Measurements from ENCODE around the gene ZMIZ2.
A peak's percentile ranks its signal among the peaks of the same experiment; 100 is the strongest.
"Not testable (repeated sequence)": the region's sequence is repeated elsewhere in the genome, so short reads cannot be mapped to it uniquely, and the experiment has no call there.

Gene ZMIZ2

GRCh38 chr7:44748045-44748947 is at the start of gene ZMIZ2:
ZMIZ2 (plus strand) TSS chr7:44748847; CDS start chr7:44756250, 7,403 bp downstream.
- DNase-seq: peak; percentile 66

GRCh38 chr7:44699598-44699997 is 49.0 kb upstream of the ZMIZ2 start:
- DNase-seq: not testable (repeated sequence)

DNA sequence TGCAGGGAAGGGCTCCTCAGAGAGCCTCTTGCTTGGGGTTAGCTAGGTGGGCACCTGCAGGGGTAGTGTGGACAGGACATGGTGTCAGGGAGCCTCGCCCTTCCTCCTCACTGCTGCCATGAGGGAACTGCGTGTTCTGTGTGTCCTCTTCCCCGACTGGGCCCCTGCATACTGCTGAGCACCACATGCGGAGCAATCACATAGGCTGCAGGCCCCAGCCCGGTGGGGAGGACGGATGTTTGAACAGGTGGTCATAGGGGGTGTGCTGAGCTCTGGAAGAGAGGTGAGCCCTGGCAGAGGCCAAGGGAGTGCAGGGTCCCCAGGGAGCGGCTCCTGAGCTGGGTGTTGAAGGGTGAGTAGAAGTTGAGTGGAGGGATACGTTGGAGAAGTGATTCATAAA is 48.3 kb upstream of the ZMIZ2 start:
- no peak for DNase-seq

- not testable (repeated sequence) for DNase-seq
These were observed 45.3 kb upstream of the ZMIZ2 start for GRCh38 chr7:44703391-44703790.

DNA sequence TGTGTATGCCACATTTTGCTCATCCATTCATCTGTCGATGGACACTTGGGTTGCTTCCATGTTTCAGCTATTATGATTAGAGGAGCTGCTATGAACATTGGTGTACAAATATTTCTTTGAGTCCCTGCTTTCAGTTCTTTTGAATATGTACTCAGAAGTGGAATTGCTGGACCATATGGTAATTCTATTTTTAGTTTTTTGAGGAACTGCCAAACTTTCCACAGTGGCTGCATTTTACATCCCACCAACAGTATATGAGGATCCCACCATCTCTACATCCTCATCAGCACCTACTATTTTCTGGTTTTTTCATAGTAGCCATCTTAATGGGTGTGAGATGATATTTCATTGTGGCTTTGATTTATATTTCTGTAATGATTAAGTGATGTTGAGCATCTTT is 44.7 kb upstream of the ZMIZ2 start:
- no peak for DNase-seq

- DNase-seq: no peak
These were observed 43.2 kb upstream of the ZMIZ2 start for GRCh38 chr7:44705434-44705833.

DNA sequence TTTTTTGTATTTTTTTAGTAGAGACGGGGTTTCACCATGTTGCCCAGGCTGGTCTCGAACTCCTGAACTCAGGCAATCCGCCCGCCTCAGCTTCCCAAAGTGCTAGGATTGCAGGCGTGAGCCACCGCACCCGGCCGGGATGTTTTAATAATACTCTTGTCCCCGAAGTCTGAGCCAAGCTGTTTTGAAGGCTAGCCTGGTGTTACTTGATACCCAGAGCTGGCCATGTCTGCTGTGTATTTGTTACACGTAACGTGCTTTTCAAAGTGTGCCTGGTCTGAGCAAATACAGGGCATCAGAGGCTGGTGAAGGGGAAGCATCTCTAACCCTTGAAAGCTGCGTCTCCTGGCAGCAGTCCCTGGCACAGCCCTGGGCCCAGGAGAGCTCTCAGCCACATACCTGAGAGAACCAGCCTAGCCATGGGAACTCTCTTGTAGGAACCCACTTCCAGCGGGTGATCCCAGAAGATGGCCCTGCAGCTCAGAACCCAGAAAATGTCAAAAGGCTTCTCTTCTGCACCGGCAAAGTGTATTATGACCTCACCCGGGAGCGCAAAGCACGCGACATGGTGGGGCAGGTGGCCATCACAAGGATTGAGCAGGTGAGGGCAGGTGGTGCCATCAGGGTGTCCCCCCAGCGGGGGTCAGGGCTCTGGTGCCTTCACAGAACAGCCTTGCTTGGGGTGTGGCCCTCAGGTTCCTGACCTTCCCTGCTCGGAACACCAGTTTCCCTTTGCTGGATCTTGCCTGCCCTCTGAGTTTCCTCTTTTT is 41.7 kb upstream of the ZMIZ2 start:
- no peak for DNase-seq

- no peak for DNase-seq
These were observed 41.0 kb upstream of the ZMIZ2 start for GRCh38 chr7:44707558-44708230.

DNA sequence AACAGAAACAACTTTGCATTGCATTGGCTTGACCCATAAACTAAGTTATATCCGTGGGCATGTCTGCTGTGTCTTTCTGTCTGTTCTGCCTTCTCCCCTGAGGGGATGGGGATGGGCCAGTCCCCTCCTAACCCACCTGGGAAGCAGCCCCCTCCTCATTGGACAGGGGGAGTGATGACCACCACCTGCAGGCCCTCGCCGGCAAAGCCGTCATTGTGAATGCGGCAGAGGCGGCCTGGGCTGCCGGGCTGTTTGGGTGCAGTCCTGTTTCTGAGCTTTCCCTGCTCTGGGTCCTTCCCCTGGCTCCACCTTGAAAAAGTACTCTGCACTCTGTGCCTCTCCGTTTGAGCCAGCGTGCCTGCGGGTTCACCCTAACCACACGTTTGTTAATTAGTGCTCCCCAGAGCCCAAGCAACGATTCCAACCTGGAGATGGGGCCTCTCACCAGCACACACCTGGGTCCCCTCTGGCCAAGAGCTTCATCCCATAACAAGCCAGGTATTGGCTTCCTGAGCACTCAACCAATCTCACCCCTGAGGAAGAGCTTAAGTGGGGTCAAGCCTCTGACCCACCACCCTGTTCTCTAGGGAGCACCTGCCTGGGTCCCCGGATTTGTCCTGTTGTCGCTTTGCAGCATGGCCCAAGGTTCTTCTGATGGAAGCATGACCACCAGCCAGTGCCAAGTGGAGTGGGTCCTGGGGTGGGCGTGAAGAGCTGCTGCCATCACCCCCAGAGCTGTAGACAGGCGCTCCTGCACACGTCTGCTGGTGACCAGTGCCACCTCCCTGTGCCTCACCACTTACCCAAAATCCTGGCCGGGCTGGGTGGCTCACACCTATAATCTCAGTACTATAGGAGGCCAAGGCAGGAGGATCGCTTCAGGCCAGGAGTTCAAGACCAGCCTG is 39.4 kb upstream of the ZMIZ2 start:
- no peak for DNase-seq

DNA sequence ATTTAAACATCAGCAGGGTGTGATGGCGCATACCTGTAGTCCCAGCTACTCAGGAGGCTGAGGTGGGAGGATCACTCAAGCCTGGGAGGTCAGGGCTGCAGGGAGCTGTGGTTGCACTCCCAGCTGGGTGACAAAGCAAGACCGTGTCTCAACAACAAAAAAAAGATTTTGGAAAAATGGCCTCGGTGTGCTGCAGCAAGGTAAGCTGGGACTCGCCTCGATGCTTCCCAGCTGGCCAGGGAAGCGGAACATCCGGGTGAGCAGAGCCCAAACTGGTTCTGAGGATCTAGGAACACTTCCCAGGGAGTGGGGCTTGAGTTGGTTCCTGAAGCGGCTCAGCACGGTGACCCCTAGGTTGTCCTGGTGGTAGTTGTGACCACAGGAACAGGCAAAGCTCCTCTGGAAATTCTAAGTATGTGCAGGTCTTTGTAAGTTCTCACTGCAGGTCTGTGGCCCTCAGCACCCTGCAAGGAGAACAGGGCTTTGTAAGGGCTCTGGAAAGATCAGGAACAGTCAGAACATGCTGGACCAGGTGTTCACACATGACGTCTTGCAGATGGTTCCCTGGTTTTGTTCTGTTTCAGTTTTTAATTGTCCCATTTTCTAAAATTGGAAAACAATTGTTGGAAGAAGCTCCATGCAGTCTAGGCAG is 38.6 kb upstream of the ZMIZ2 start:
- no peak for DNase-seq

DNA sequence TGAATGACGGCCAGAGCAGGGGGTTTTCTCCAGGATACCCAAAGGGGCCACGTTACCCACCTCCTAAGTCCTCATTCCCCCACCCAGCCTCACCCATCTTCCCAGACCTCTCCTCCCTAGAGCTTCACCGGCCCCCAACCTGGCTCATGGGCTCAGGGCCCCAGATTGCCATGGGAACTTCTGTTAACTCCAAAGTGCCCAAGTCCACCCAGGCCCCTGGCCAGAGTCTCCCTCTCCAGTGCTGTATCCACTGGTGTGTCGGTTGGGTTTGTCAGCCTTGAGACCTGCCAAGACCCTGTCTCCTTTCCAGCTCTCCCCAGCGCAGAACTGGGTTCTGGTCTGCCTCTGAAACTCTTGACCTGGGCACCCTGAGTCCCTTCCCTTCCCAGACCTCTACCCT is 37.1 kb upstream of the ZMIZ2 start:
- DNase-seq: no peak

- no peak for DNase-seq
These were observed 36.6 kb upstream of the ZMIZ2 start for GRCh38 chr7:44712012-44712411.

DNA sequence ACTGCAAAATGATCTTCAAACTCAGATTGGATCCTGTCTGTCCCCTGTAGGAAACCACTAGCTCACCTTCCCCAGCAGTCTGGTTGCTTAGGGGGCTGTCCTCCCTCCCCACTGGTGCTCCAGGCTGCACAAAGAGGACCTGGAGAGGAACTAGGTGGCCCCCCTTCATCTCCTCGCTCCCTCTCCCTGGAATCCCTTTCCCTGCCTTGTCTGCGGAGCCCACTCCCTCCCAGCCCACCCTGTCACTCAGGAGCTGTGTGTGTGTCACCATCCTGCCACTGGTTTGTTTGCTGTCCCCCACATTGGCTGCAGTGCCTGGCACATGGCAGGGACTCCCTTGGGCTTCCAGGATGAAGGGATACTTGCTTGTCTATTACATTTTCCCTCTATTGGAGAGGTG is 35.5 kb upstream of the ZMIZ2 start:
- DNase-seq: no peak

GRCh38 chr7:44713680-44714335 is 34.8 kb upstream of the ZMIZ2 start:
- DNase-seq: no peak

GRCh38 chr7:44716205-44716604 is 32.4 kb upstream of the ZMIZ2 start:
- DNase-seq: no peak

GRCh38 chr7:44720301-44720700 is 28.3 kb upstream of the ZMIZ2 start:
- no peak for DNase-seq

DNA sequence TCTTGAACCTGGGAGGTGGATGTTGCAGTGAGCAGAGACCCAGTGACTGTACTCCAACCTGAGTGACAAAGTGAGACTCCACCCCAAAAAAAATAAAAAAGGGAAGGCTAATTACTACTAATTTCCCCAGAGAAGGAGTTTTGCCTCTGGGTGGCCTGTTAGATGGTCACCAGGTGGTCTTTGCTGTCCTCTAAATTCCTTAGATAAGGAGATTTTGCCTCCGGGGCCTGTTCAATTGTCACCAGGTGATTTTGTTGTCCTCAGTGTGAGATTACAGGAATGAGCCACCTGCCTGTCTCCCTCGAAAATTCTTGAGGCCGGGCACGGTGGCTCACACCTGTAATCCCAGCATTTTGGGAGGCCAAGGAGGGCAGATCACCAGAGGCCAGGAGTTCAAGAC is 24.4 kb upstream of the ZMIZ2 start:
- no peak for DNase-seq

DNA sequence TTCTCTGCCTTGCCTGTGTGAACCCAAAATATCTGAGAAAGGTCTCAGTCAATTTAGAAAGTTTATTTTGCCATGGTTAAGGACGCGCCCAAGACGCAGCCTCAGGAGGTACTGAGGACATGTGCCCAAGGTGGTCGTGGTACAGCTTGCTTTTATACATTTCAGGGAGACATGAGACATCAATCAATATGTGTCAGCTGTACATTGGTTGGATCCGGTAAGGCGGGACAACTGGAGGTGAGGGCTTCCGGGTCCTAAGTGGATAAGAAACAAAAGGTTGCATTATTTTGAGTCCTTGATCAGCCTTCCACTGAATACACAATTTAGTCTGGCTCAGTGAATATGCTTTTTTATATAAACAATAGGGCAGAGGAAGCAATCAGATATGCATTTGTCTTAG is 22.4 kb upstream of the ZMIZ2 start:
- not testable (repeated sequence) for DNase-seq

DNA sequence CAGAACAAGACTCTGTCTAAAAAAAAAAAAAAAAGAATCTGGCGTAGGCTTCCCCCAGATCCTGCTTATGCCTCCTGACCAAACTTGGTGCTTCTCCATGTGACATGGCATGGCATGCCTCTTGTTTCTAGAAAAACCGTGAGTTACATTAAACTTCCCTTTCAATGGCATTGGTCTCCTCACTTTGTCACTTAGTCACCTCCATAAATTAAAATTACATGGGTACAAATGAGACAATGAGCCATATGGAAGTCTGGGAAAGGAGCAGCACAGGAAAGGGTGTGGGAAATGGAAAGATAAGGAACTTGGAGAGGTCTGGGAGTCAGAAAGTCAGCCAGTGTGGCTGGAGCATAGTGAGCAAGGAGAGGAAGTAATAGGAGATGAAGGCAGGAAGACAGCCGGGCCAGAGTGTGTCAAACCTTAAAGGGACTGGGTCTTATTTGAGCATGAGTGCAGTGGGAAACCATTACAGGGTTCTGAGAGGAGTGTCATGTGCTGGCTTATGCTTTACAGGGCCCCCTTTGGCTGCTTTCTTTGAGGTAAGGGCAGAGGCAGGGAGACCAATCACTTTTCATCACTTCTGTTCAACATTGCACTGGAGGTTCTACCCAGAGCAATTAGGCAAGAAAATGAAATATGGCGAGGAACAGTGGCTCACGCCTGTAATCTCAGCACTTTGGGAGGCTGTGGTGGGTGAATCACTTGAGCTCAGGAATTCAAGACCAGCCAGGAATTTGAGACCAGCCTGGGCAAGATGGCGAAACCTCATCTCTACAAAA is 21.3 kb upstream of the ZMIZ2 start:
- DNase-seq: no peak

DNA sequence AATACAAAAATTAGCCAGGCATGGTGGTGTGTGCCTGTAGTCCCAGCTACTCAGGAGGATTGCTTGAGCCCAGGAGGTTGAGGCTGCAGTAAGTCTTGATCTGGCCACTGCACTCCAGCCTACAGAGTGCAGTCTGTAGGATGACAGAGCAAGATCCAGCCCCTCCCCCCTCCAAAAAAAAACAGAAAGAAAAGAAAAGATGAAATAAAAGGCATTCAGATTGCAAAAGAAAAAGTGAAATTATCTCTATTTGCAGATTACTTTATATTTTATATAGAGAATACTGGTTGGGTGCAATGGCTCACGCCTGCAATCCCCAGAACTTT is 20.7 kb upstream of the ZMIZ2 start:
- no peak for DNase-seq
